ENCODE measurements around the gene LHFPL3. TPM values are rescaled to one million over a fixed set of nuclear protein-coding genes. Genes with fewer than 3 reads are reported as not detected.

The LHFPL3 gene
- total RNA-seq, 1 experiment from 2014 or later = 0.83 TPM

- TF ChIP-seq TP53 (CRISPR knock-in tag; IDR thresholded peaks at IDR 0.05) (no peak), RORB (CRISPR knock-in tag; IDR thresholded peaks at IDR 0.05) (no peak), ERG (CRISPR knock-in tag; IDR thresholded peaks at IDR 0.05) (no peak), SP1 (CRISPR knock-in tag; conservative IDR thresholded peaks at IDR 0.05) (no peak), ZNF138 (CRISPR knock-in tag; conservative IDR thresholded peaks at IDR 0.05) (no peak)
Measured at GRCh38 chr7:104901240-104901619, 572.8 kb downstream of the LHFPL3 start (continued).

GRCh38 chr7:104902183-104902582 lies 573.8 kb downstream of the LHFPL3 start:
- H3K4me3 Mint-ChIP-seq = no peak overlapping the region
- POLR2A ChIA-PET = no interaction called here
- no peaks in the 10 kb centered on the region for H3K9me3 Mint-ChIP-seq
- no peaks in the 10 kb centered on the region for H3K4me1 Mint-ChIP-seq
- H3K36me3 Mint-ChIP-seq = no peaks in the 10 kb centered on the region
- no peaks in the 10 kb centered on the region; the same call in 1 of the 2 replicates for H3K27me3 Mint-ChIP-seq (ENCODE audit: low read depth)
- H3K27ac Mint-ChIP-seq = no peak overlapping the region
- CTCF ChIA-PET = interaction anchor here (1.1 to 2.6 kb wide), 2 partner anchors 18 to 54 kb away, joined by 3 to 12 read pairs; no protein-coding TSS in a partner anchor
- DNase-seq (ENCODE audit: low spot score) (no peak), ATAC-seq (no peak)
- TF ChIP-seq IRF2 (CRISPR knock-in tag; IDR thresholded peaks at IDR 0.05; ENCODE audit: borderline replicate concordance, low read depth) = no peak
- no peak for TF ChIP-seq NR2C2 (CRISPR knock-in tag; IDR thresholded peaks at IDR 0.05)
- TF ChIP-seq E2F5 (CRISPR knock-in tag; IDR thresholded peaks at IDR 0.05) = no peak
- no peak for TF ChIP-seq ZNF423 (CRISPR knock-in tag; IDR thresholded peaks at IDR 0.05)
- TF ChIP-seq FOXP1 (CRISPR knock-in tag; IDR thresholded peaks at IDR 0.05; ENCODE audit: borderline replicate concordance) = no peak
- no peak for TF ChIP-seq RELA (CRISPR knock-in tag; IDR thresholded peaks at IDR 0.05; ENCODE audit: borderline replicate concordance)
- no peak for TF ChIP-seq PRDM15 (CRISPR knock-in tag; IDR thresholded peaks at IDR 0.05)
- TF ChIP-seq EMX1 (CRISPR knock-in tag; IDR thresholded peaks at IDR 0.05) = no peak
- no peak for TF ChIP-seq ELF4 (CRISPR knock-in tag; IDR thresholded peaks at IDR 0.05; ENCODE audit: low read depth)
- TF ChIP-seq ZMAT4 (CRISPR knock-in tag; IDR thresholded peaks at IDR 0.05) = no peak
- no peak for TF ChIP-seq ZBTB21 (CRISPR knock-in tag; IDR thresholded peaks at IDR 0.05; ENCODE audit: borderline replicate concordance)
- no peak for TF ChIP-seq ZSCAN18 (CRISPR knock-in tag; IDR thresholded peaks at IDR 0.05)
- no peak for TF ChIP-seq KAT7 (CRISPR knock-in tag; IDR thresholded peaks at IDR 0.05; ENCODE audit: borderline replicate concordance)
- TF ChIP-seq ZNF532 (CRISPR knock-in tag; IDR thresholded peaks at IDR 0.05; ENCODE audit: borderline replicate concordance) = no peak
- no peak for TF ChIP-seq NFYB (CRISPR knock-in tag; conservative IDR thresholded peaks at IDR 0.05; ENCODE audit: low read depth)
- no peak for TF ChIP-seq NR3C1 (CRISPR knock-in tag; conservative IDR thresholded peaks at IDR 0.05; ENCODE audit: low read depth)
- TF ChIP-seq FOXK1 (CRISPR knock-in tag; IDR thresholded peaks at IDR 0.05) = no peak

Data from WTC11 (cell line).